Adipose tissue (tissue), 3 donors: Measurements from ENCODE around the gene SULT1A4. TPM values are rescaled to one million over a fixed set of nuclear protein-coding genes. Genes with fewer than 3 reads are reported as not detected.
"Not testable (repeated sequence)": the region's sequence is repeated elsewhere in the genome, so short reads cannot be mapped to it uniquely, and the experiment has no call there.

Experiments used
- H3K27ac ChIP-seq: one replicate; pipeline ENCODE4 v1.5.1; 2013; ENCODE audit warnings: low read depth, low read length
- WGBS, 3 donors: extraction: QIAGEN DNeasy Blood & Tissue Kit; methylation state at CpG; one replicate each; pipeline ENCODE4 v1.1.7; 2013; 5-methylcytosine and 5-hydroxymethylcytosine counted together
- polyA plus RNA-seq, 3 donors: library from polyadenylated mRNA; stranded (reverse); fragments of 200-250 nt; gene quantifications; one replicate each; pipeline ENCODE4 v1.2.3, GENCODE V29; 2013
- donor health status: healthy with polysubstance abuse.
- donor health status: Bipolar disorder and iron deficiency.
- donor health status: healthy.

Gene SULT1A4
- polyA plus RNA-seq = 10 to 100 TPM in 2 of 3 donors, 1 to 10 TPM in 1; 6.9 to 46.0 (median 29.2) TPM

DNA sequence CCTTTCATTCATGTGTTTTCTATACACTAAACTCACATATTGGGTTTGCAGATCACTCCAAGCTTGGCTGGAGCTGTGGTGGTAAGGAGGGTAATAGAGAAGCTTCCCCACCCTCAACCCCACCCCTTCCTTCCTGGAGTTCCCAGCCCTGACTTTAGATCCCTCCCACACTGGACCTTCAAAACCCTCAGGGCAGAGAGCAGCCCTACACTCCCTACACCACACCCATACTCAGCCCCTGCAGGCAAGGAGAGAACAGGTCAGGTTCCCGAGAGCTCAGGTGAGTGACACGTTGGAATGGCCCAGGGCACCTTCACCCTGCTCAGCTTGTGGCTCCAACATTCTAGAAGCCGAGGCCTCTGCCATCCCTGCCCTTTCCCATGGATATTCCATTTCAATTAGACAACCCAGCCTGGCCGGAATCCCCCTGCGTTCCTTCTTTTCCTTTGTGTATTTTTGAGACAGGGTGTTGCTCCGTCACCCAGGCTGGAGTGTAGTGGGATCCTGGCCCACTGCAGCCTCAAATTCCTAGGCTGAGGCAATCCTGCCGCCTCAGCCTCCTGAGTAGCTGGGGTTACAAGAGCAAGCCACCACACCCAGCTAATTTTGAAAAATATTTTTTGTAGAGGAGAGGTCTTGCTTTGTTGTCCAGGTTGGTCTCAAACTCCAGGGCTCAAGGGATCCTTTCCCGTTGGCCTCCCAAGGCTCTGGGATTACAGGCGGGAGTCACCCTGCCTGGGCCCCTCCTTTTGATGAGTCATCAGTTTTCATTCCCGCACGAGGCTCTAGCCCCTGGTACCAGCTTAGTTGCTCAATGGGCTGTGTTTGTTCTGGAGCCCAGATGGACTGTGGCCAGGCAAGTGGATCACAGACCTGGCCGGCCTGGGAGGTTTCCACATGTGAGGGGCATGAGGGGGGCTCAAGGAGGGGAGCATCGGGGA, at the start of gene SULT1A4:
Gene SULT1A4 (plus strand): TSS at position 208 of the 941 bp plus-strand sequence. CDS start 1,473 bp downstream, outside the sequence.
- WGBS, 3 donors = no CpG with 5 or more reads among the region's 13 CpGs
- H3K27ac ChIP-seq = not testable (repeated sequence)

DNA sequence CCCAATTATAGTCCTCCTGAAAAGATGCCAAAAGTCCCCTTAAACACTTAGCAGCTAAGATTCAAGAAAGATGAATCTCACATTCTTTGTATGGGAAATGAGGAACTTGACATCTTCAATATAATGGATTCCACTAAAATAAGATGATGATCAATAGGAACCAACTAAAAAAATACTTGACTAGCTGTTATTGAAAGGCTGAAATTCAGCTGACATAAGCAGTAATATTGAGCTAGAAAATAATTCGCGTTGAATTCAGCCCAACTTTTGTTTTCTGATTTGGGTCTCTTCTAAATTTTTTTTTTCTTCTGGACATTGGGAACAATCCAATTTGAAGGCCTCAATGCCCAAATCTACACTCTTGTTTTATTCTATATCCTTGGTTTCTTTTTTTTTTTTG, 36.1 kb upstream of the SULT1A4 start:
- not testable (repeated sequence) for H3K27ac ChIP-seq
- 92 to 96% (median 96%) methylated on average over 2 of the region's 2 CpGs for WGBS, 3 donors

DNA sequence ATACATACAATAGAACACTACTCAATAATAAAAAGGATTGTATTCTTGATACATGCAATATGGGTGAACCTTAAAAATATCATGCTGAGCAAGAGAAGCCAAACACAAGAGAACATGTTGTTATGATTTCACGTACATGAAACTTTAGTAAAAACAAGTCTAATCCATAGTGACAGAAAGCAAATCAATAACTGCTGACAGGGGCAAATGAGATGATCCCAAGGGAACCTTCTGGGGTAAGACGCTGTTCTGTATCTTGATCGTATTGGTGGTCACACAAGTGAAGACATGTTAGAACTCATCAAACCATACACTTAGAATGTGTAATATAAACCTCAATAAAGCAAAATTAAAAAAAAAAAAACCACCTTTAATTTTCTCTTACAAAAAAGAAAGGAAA, 34.3 kb upstream of the SULT1A4 start:
- 93 to 96% (median 94%) methylated on average over 3 of the region's 3 CpGs for WGBS, 3 donors

DNA sequence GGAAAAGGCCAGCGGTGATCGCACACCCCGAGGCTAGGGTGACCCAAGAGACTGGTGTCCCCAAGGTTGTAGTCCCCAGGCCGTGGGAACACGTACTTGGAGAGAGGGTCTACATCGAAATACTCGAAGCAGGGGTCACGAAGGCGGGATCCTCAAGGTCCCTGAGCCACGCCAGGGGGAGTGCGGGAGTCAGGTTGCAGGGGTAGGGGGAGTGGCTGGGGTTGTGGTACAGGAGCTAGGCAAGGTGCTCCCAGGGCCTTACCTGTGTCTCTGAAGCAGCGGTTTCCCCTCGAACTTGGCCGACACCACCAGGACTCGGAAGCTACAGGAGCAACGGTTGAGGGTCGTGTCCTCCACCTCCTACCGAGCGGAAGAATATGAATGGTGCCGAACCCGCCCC, 6.0 kb upstream of the SULT1A4 start:
- WGBS, 3 donors = no CpG with 5 or more reads among the region's 21 CpGs
- not testable (repeated sequence) for H3K27ac ChIP-seq

More for the DNA sequence above, 34.3 kb upstream of the SULT1A4 start:
- H3K27ac ChIP-seq = not testable (repeated sequence)

DNA sequence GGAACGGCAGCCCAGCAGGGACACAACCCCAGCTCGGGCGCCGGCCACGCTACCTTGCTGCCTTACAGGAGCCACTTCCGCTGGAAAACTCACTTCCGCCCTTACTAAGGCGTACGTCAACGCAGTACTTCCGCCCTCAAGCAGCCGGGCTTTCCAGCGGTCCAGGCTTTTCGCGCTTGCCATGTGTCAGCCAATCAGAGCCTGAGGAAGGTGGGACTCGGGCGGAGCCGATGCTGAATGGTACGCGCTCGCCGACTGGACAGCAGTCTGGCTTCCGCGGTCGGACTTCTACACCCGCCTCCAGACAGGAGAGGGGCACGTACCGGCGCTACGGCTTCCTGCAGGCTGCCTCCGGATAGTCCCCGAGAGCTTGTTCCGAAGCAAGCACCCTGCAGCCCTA, 5.4 kb upstream of the SULT1A4 start, which contains the start of the genes BOLA2 and SLX1B:
Gene BOLA2 (minus strand): TSS at position 83 of the 400 bp plus-strand sequence. CDS start 98 bp downstream, outside the sequence.
Gene SLX1B (plus strand): TSS at position 265 of the 400 bp plus-strand sequence.
- WGBS, 3 donors = no CpG with 5 or more reads among the region's 33 CpGs
- H3K27ac ChIP-seq = not testable (repeated sequence)

DNA sequence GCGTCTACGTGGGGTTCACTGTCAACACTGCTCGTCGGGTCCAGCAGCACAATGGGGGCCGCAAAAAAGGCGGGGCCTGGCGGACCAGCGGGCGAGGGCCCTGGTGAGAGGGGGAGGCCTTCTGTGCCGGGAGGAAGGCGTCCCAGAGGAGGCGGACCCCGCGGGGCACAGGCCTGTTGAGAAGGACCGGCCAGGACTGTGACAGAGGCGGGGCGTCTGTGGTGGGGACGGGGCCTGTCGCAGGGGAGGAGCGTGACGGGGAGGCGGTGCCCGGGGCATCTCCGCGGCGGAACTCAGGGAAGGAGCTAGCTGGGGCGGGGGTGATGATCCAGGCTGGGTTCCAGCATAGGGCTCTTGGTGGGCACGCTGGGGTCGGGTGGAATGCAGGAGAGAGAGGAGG, 4.9 kb upstream of the SULT1A4 start:
- no CpG with 5 or more reads among the region's 29 CpGs for WGBS, 3 donors
- H3K27ac ChIP-seq = not testable (repeated sequence)

DNA sequence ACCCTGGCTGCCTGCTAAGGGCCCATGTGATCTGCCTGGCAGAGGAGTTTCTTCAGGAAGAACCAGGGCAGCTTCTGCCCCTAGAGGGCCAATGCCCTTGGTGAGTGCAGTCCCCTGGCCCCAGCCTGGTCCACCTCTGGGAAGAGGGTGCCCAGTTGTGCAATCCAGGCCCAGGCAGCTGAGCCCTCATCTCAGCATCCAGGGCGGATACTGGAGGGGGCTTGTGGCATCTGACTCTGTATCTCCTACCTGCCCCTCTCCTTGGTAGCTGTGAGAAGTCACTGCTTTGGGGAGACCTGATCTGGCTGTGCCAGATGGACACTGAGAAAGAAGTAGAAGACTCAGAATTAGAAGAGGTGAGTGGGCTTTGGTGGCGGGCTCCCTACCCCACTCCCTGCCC, 2.1 kb upstream of the SULT1A4 start:
- not testable (repeated sequence) for H3K27ac ChIP-seq
- WGBS, 3 donors = 83 to 97% (median 96%) methylated on average over 1 of the region's 2 CpGs

GRCh38 chr16:29460647-29461030, 926 bp downstream of the SULT1A4 start:
- no CpG with 5 or more reads among the region's 9 CpGs for WGBS, 3 donors
- H3K27ac ChIP-seq = not testable (repeated sequence)

- H3K27ac ChIP-seq = not testable (repeated sequence)
- WGBS, 3 donors = no CpG with 5 or more reads among the region's 57 CpGs
Measured at GRCh38 chr16:29465985-29466824, 6.5 kb downstream of the SULT1A4 start.

DNA sequence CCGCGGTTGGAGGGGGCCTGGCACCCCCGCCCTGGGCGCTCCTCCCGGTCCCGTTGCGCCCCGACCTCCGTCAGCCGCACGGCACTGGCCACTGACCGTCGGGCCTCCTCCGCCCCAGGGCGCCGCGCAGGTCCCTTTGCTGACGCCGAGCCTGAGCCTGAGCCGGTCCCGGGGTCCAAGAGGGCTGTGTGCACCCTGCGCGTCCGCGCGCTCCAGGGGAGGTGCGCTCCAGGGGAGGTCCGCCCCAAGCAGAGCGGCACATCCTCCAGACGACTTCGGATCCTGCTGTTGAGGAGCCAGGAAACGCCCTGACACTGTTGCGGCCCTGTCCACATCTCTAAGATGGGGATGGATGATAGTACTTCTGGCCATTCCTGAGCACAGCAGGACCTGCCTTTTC, 7.2 kb downstream of the SULT1A4 start:
- not testable (repeated sequence) for H3K27ac ChIP-seq
- WGBS, 3 donors = no CpG with 5 or more reads among the region's 33 CpGs

- WGBS, 3 donors = no CpG with 5 or more reads among the region's 10 CpGs
- not testable (repeated sequence) for H3K27ac ChIP-seq
Measured at GRCh38 chr16:29467654-29468366, 8.1 kb downstream of the SULT1A4 start.

DNA sequence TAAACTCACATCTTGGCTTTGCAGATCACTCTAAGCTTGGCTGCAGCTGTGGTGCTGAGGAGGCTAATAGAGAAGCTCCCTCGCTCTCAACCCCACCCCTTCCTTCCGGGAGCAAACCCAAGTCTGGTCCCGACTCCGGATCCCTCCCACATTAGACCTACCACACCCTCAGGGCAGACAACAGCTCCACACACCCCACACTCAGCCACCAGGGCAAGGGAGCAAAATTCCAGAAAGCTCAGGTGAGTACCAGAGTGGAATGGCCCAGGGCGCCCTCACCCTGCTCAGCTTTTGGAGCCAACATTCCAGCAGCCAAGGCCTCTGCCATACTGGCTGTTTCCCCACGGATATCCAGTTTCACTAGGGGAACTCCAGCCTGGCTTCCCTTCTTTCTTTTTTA, 9.9 kb downstream of the SULT1A4 start:
- not testable (repeated sequence) for H3K27ac ChIP-seq
- 11 to 43% (median 15%) methylated on average over 5 of the region's 6 CpGs for WGBS, 3 donors

- WGBS, 3 donors = no CpG with 5 or more reads among the region's 4 CpGs
- not testable (repeated sequence) for H3K27ac ChIP-seq
Measured at GRCh38 chr16:29472065-29472464, 12.4 kb downstream of the SULT1A4 start.

DNA sequence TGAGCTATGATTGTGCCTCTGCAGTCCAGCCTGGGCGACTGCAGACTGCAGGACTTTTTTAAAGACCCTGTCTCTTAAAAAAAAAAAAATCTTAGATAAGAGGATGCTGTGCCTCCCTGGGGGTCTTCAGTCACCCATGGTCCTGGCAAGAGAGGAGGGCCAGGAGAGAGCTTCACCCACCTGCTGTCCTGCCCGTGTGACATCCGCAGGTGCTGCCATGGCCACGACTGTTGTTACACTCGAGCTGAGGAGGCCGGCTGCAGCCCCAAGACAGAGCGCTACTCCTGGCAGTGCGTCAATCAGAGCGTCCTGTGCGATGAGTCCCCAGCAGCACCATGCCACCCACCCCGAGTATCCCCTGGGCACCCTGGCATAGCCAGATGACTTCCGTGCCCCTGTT, 22.6 kb downstream of the SULT1A4 start:
- WGBS, 3 donors = 63 to 80% (median 78%) methylated on average over 5 to 6 of the region's 12 CpGs

DNA sequence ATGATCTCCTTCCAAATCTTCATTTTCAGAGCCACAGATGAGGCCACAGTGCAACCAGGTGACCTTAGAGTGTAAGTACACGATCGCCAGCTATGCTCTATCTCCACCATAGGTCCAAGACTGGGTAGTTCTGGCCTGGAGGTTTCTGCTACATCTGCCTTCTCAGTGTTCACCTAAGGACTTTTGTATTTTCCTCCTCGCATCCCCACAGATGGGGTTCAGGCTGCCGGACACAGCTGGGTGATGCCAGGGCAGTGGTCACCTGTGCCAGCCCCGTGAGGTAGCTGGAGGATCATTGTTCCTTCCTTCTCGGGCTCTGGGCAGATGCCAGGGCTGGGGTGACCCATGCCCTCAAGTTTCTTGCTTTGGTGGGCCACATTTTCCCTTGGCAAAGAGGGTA, 46.6 kb downstream of the SULT1A4 start, which contains the start of gene NPIPB12:
Gene NPIPB12 (minus strand): TSS at position 101 of the 400 bp plus-strand sequence.
- WGBS, 3 donors = 94 to 100% (median 94%) methylated on average over 2 of the region's 6 CpGs
- H3K27ac ChIP-seq = not testable (repeated sequence)

More for the DNA sequence above, 22.6 kb downstream of the SULT1A4 start:
- H3K27ac ChIP-seq = not testable (repeated sequence)
